H1 (cell line): ENCODE results near the gene SIX4. TPM values are rescaled to one million over a fixed set of nuclear protein-coding genes. Genes with fewer than 3 reads are reported as not detected.

Source experiments
- CTCF ChIA-PET: fragments of 300-600 bp; sonication (Branson Sonifier 250); formaldehyde crosslinking; loops from one replicate; lab custom pipeline; 2021; ENCODE audit not compliant: partially characterized antibody; lab: Charles Lee
- POLR2A ChIA-PET: fragments of 300-600 bp; sonication (Branson Sonifier 250); formaldehyde crosslinking; loops from one replicate; lab custom pipeline; 2021; ENCODE audit warnings: inconsistent platforms; ENCODE audit not compliant: partially characterized antibody; lab: Charles Lee
- DNase-seq, 2 experiments: peaks; one replicate each; pipeline versions ENCODE4 v3.0.0 to v3.0.0-alpha.2; 2010 to 2022; ENCODE audit warnings: low spot score in 2 of 2, low read depth in 1 of 2, mixed read lengths in 1 of 2
- FAIRE-seq: peaks from 2 replicates; lab custom pipeline; 2011; peaks lifted over from hg19 to GRCh38; lab: Jason Lieb, UNC
- H2AFZ ChIP-seq: 2 replicates; pipeline ENCODE4 v1.8.1; 2012; ENCODE audit warnings: low read length, inconsistent platforms
- H2AK5ac ChIP-seq: 2 replicates; pipeline ENCODE4 v1.6.1; 2013; ENCODE audit warnings: low read depth, low read length
- H2BK120ac ChIP-seq: replicated peaks from 2 replicates; pipeline ENCODE3; 2013; ENCODE audit warnings: low read depth, low read length, inconsistent platforms
- H2BK12ac ChIP-seq: 2 replicates; pipeline ENCODE4 v1.6.1; 2013; ENCODE audit warnings: low read depth, low read length
- H2BK15ac ChIP-seq: 2 replicates; pipeline ENCODE4 v1.6.1; 2013; ENCODE audit warnings: low read length
- H2BK20ac ChIP-seq: 2 replicates; pipeline ENCODE4 v1.6.1; 2013; ENCODE audit warnings: low read length
- H2BK5ac ChIP-seq: 2 replicates; pipeline ENCODE4 v1.6.1; 2013; ENCODE audit warnings: low read depth, low read length
- H3K14ac ChIP-seq: 2 replicates; pipeline ENCODE4 v1.6.1; 2013; ENCODE audit warnings: inconsistent platforms; ENCODE audit not compliant: insufficient read length
- H3K18ac ChIP-seq: 2 replicates; pipeline ENCODE4 v1.6.1; 2013; ENCODE audit warnings: low read length; ENCODE audit errors: extremely low read depth
- H3K23ac ChIP-seq: 2 replicates; pipeline ENCODE4 v1.6.1; 2013; ENCODE audit warnings: inconsistent platforms; ENCODE audit not compliant: insufficient read length
- H3K23me2 ChIP-seq: 2 replicates; pipeline ENCODE4 v1.6.1; 2013; ENCODE audit warnings: low read depth, low read length
- H3K27ac ChIP-seq: 2 replicates; pipeline ENCODE4 v1.6.1; 2011; ENCODE audit warnings: low read depth, low read length, inconsistent platforms
- H3K27me3 ChIP-seq, 4 experiments: replicated peaks in 1 of 4; 1 replicate in 1 of 4; 2 replicates in 3 of 4; pipeline versions ENCODE4 v1.6.1 to v1.8.1; 2011 to 2013; ENCODE audit warnings: low read length in 3 of 4, mild to moderate bottlenecking in 3 of 4, inconsistent platforms in 2 of 4, mixed read lengths in 2 of 4, moderate library complexity in 1 of 4; ENCODE audit not compliant: control insufficient read depth in 3 of 4, insufficient read depth in 3 of 4; ENCODE audit errors: extremely low read depth in 1 of 4
- H3K36me3 ChIP-seq, 4 experiments: 2 replicates each; pipeline versions ENCODE4 v1.6.1 to v1.8.1; 2011 to 2013; ENCODE audit warnings: mild to moderate bottlenecking in 4 of 4, low read length in 3 of 4, moderate library complexity in 2 of 4, control low read depth in 1 of 4, inconsistent platforms in 1 of 4; ENCODE audit not compliant: insufficient read depth in 4 of 4, control insufficient read depth in 2 of 4
- H3K4ac ChIP-seq: replicated peaks from 2 replicates; pipeline ENCODE3; 2013; ENCODE audit warnings: low read length, low read depth, mixed read lengths, inconsistent platforms; ENCODE audit not compliant: insufficient read length
- H3K4me1 ChIP-seq, 4 experiments: replicated peaks in 1 of 4; 1 replicate in 1 of 4; 2 replicates in 3 of 4; pipeline versions ENCODE4 v1.6.1 to v1.8.1; 2011 to 2013; ENCODE audit warnings: low read length in 3 of 4, inconsistent platforms in 2 of 4, mixed read lengths in 1 of 4; ENCODE audit not compliant: insufficient read depth in 4 of 4, control insufficient read depth in 3 of 4
- H3K4me2 ChIP-seq, 2 experiments: 2 replicates each; pipeline versions ENCODE4 v1.6.1 to v1.8.1; 2011 to 2013; ENCODE audit warnings: low read depth in 2 of 2, low read length in 2 of 2, control low read depth in 1 of 2, inconsistent platforms in 1 of 2, mild to moderate bottlenecking in 1 of 2; ENCODE audit not compliant: insufficient read depth in 1 of 2
- H3K4me3 ChIP-seq, 4 experiments: fragments of 200-600, 300-600 bp in 1 of 4; sonication (generic), shearing (Covaris generic), sonication (Bioruptor Twin) in 1 of 4; 2 replicates each; pipeline versions ENCODE4 v1.5.1 to v1.8.1; 2011 to 2016; ENCODE audit warnings: low read length in 4 of 4, low read depth in 3 of 4, control low read depth in 2 of 4, inconsistent platforms in 2 of 4, mild to moderate bottlenecking in 2 of 4, mixed read lengths in 1 of 4, moderate library complexity in 1 of 4; ENCODE audit not compliant: insufficient read depth in 2 of 4; ENCODE audit errors: extremely low read depth in 1 of 4
- H3K56ac ChIP-seq: replicated peaks from 2 replicates; pipeline ENCODE3; 2013; ENCODE audit warnings: low read depth, mild to moderate bottlenecking, mixed read lengths, low read length, inconsistent platforms; ENCODE audit not compliant: insufficient read length
- H3K79me1 ChIP-seq: 2 replicates; pipeline ENCODE4 v1.6.1; 2013; ENCODE audit warnings: low read depth, low read length, control low read depth
- H3K79me2 ChIP-seq, 2 experiments: 2 replicates each; pipeline versions ENCODE4 v1.6.1 to v1.8.1; 2012 to 2013; ENCODE audit warnings: low read length in 2 of 2, mild to moderate bottlenecking in 2 of 2, inconsistent platforms in 1 of 2; ENCODE audit not compliant: insufficient read depth in 2 of 2, control insufficient read depth in 1 of 2
- H3K9ac ChIP-seq, 4 experiments: replicated peaks in 1 of 4; 1 replicate in 1 of 4; 2 replicates in 3 of 4; pipeline versions ENCODE4 v1.6.1 to v1.8.1; 2011 to 2013; ENCODE audit warnings: low read depth in 3 of 4, low read length in 3 of 4, control low read depth in 2 of 4, mild to moderate bottlenecking in 2 of 4, moderate library complexity in 2 of 4, inconsistent platforms in 1 of 4; ENCODE audit errors: extremely low read depth in 1 of 4
- H3K9me3 ChIP-seq, 2 experiments: 2 replicates each; pipeline versions ENCODE4 v1.6.1 to v1.8.1; 2012 to 2013; ENCODE audit warnings: mild to moderate bottlenecking in 2 of 2, moderate library complexity in 2 of 2, control low read depth in 1 of 2, inconsistent platforms in 1 of 2, low read depth in 1 of 2, low read length in 1 of 2, mixed read lengths in 1 of 2; ENCODE audit not compliant: insufficient read depth in 2 of 2
- H4K20me1 ChIP-seq, 2 experiments: replicated peaks in 1 of 2; 2 replicates each; pipeline versions ENCODE3 to v1.8.1; 2011 to 2013; ENCODE audit warnings: inconsistent platforms in 2 of 2, low read length in 2 of 2, mild to moderate bottlenecking in 1 of 2; ENCODE audit not compliant: insufficient read depth in 2 of 2, control insufficient read depth in 1 of 2
- H4K5ac ChIP-seq: 2 replicates; pipeline ENCODE4 v1.6.1; 2013; ENCODE audit warnings: low read length, low read depth, mixed read lengths, inconsistent platforms; ENCODE audit not compliant: insufficient read length
- H4K8ac ChIP-seq: 2 replicates; pipeline ENCODE4 v1.8.0; 2013; ENCODE audit warnings: mild to moderate bottlenecking, moderate library complexity, low read length, inconsistent platforms; ENCODE audit not compliant: insufficient read depth; ENCODE audit errors: extremely low read depth
- H4K91ac ChIP-seq: replicated peaks from 2 replicates; pipeline ENCODE3; 2013; ENCODE audit warnings: low read length, mixed read lengths, inconsistent platforms; ENCODE audit not compliant: insufficient read length
- ATF3 ChIP-seq: IDR thresholded peaks from 2 replicates; pipeline ENCODE4 v1.6.1; 2011; ENCODE audit warnings: low read depth, mild to moderate bottlenecking, low read length; ENCODE audit not compliant: insufficient read depth
- E2F6 ChIP-seq: IDR thresholded peaks from 2 replicates; pipeline ENCODE4 v1.6.1; 2012; ENCODE audit warnings: inconsistent platforms
- EP300 ChIP-seq, 2 experiments: IDR thresholded peaks; 1 replicate in 1 of 2; 2 replicates in 1 of 2; pipeline ENCODE4 v1.6.1; 2011 to 2012; ENCODE audit warnings: low read depth in 2 of 2, low read length in 2 of 2, mild to moderate bottlenecking in 2 of 2, borderline replicate concordance in 1 of 2, inconsistent platforms in 1 of 2, moderate library complexity in 1 of 2
- POLR2AphosphoS5 ChIP-seq: IDR thresholded peaks from 2 replicates; pipeline ENCODE4 v1.6.1; 2011; ENCODE audit warnings: low read depth, low read length
- TCF12 ChIP-seq: IDR thresholded peaks from 2 replicates; pipeline ENCODE4 v1.6.1; 2011; ENCODE audit warnings: low read depth, mild to moderate bottlenecking, low read length
- WGBS, 2 experiments: shearing (Covaris generic) in 1 of 2; methylation state at CpG; one replicate each; pipeline versions ENCODE4 v1.1.6 to v1.1.7; 2013 to 2015; ENCODE audit warnings: low lambda C conversion rate in 2 of 2, mixed read lengths in 2 of 2, inconsistent platforms in 1 of 2, low coverage in 1 of 2, missing lambda C conversion rate in 1 of 2; ENCODE audit not compliant: insufficient replicate concordance in 2 of 2, insufficient coverage in 1 of 2, insufficient read length in 1 of 2; ENCODE audit errors: extremely low coverage in 1 of 2, missing lambda C conversion rate in 1 of 2; 5-methylcytosine and 5-hydroxymethylcytosine counted together
- polyA plus RNA-seq, 7 experiments: library from polyadenylated mRNA; depleted of rRNA in 3 of 7; stranded (reverse) in 5 of 7; unstranded in 2 of 7; fragments of >200 nt in 5 of 7; fragments of 200-250 nt in 2 of 7; gene quantifications; 1 replicate in 5 of 7; 2 replicates in 1 of 7; 4 replicates in 1 of 7; pipeline versions ENCODE4 v1.2.1 to v1.2.3, GENCODE V29; 2011 to 2013; ENCODE audit warnings: missing spikeins in 2 of 7, mixed read lengths in 2 of 7
- total RNA-seq: library from RNA; stranded (reverse); fragmentation: NEBNext Ultra II Directional; extraction: Animal tissue kit (Norgen Biotek cat#: 25700); gene quantifications from 2 replicates; pipeline ENCODE4 v1.2.1, GENCODE V29; 2021

SIX4 gene
- total and polyA plus RNA-seq, 2 of the 8 experiments (the other 6 are each of a cell fraction or from before 2014, with no cell fraction given): 9.0 to 38.9 TPM

- DNase-seq: no peak
- POLR2A ChIA-PET: interaction anchor here (0.6 kb wide), 1 partner anchor 373 kb away, joined by 4 read pairs; no protein-coding TSS in a partner anchor
- H3K4me2 ChIP-seq: no peak overlapping the region
- H3K9me3 ChIP-seq: no peaks in the 10 kb centered on the region
- H3K27ac ChIP-seq: no peak overlapping the region
- H3K79me1 ChIP-seq: no peaks in the 10 kb centered on the region
- no peak overlapping the region for H2BK12ac ChIP-seq
- H3K79me2 ChIP-seq: no peaks in the 10 kb centered on the region
- H3K23ac ChIP-seq: no peak overlapping the region
- H2AK5ac ChIP-seq: no peak overlapping the region
- no peak overlapping the region for H3K9ac ChIP-seq
- H3K23me2 ChIP-seq: no peaks in the 10 kb centered on the region
- no peak overlapping the region for H2BK5ac ChIP-seq
- H3K18ac ChIP-seq: no peak overlapping the region
- H3K27me3 ChIP-seq: no peaks in the 10 kb centered on the region
- 82% methylated on average over 3 of the region's 3 CpGs; no CpG with 5 or more reads in 1 of the 2 experiments for WGBS, 2 experiments
- H3K14ac ChIP-seq: no peak overlapping the region
- no peak overlapping the region for H4K5ac ChIP-seq
- H4K91ac ChIP-seq: no peak overlapping the region
- H3K4me3 ChIP-seq: no peak overlapping the region
- no peaks in the 10 kb centered on the region; a peak in 1 of 7 replicates for H3K4me1 ChIP-seq
- no peak overlapping the region for H3K56ac ChIP-seq
- no peak overlapping the region for H2AFZ ChIP-seq
- no peak overlapping the region for H4K8ac ChIP-seq
- no peak overlapping the region for H2BK15ac ChIP-seq
- no peak overlapping the region for H2BK20ac ChIP-seq
- H3K36me3 ChIP-seq: no peaks in the 10 kb centered on the region
- no peaks in the 10 kb centered on the region for H4K20me1 ChIP-seq
- no peak overlapping the region for H3K4ac ChIP-seq
- CTCF ChIA-PET: no interaction called here
- TF ChIP-seq TCF12 (no peak), POLR2AphosphoS5 (no peak), EP300 (IDR thresholded peaks at IDR 0.05; ENCODE audit: borderline replicate concordance in 1 of 2, low read depth in 2 of 2, low read length in 2 of 2) (no peak), ATF3 (no peak), E2F6 (no peak)
- TF ChIP-seq, all 59 proteins: peak for 0
- H2BK120ac ChIP-seq: no peak overlapping the region
- FAIRE-seq: no peak
Measured at GRCh38 chr14:60691383-60692113, 32.6 kb downstream of the SIX4 start.
